ENCODE results near the gene TSPEAR.

TSPEAR gene

DNA sequence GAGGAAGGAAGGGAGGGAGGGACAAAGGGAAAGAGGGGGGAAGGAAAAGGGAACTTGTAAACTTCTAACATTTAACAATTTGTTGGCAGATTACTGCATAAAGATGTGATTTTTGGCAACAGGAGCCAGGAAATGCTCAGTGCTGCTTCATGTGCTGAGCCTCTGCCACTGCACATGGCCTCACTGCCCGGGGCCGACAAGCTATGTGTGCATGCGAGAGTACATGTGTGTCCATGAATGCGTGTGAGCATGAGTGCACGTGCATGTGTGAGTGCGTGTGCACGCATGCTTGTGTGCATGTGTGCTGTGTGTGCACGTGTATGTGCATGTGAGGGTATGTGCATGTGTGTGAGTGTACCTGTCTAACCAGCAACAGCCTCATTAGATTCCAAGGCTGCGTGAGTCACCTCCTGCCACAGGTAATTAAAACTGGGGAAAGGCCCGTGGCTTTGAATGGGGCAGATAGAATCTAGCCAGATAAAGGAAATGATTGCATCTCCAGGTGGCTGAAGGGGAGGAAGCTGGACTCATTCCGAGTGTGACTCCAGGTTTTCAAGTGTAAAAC is 41.4 kb upstream of the TSPEAR start:
- H3K4me3 ChIP-seq (ENCODE audit: insufficient read depth, low read length, poor library complexity, severe bottlenecking) = no peak overlapping the region
- no peak overlapping the region for H3K4me2 ChIP-seq (ENCODE audit: low read depth, low read length, poor library complexity, severe bottlenecking)
- no peak overlapping the region for H3K9ac ChIP-seq (ENCODE audit: low read length)
- H3F3A ChIP-seq (ENCODE audit: insufficient read depth) = no peaks in the 10 kb centered on the region
- H3K9me2 ChIP-seq (replicated peaks; ENCODE audit: insufficient read depth, low read length) = no peaks in the 10 kb centered on the region
- no peaks in the 10 kb centered on the region for H3K36me3 ChIP-seq (ENCODE audit: low read length)
- H4K20me1 ChIP-seq (ENCODE audit: low read depth, low read length) = no peaks in the 10 kb centered on the region
- H2AFZ ChIP-seq (ENCODE audit: low read depth, low read length, severe bottlenecking) = no peak overlapping the region
- no peaks in the 10 kb centered on the region for H3K27me3 ChIP-seq (ENCODE audit: low read length)
- TF ChIP-seq, protein P1, sequence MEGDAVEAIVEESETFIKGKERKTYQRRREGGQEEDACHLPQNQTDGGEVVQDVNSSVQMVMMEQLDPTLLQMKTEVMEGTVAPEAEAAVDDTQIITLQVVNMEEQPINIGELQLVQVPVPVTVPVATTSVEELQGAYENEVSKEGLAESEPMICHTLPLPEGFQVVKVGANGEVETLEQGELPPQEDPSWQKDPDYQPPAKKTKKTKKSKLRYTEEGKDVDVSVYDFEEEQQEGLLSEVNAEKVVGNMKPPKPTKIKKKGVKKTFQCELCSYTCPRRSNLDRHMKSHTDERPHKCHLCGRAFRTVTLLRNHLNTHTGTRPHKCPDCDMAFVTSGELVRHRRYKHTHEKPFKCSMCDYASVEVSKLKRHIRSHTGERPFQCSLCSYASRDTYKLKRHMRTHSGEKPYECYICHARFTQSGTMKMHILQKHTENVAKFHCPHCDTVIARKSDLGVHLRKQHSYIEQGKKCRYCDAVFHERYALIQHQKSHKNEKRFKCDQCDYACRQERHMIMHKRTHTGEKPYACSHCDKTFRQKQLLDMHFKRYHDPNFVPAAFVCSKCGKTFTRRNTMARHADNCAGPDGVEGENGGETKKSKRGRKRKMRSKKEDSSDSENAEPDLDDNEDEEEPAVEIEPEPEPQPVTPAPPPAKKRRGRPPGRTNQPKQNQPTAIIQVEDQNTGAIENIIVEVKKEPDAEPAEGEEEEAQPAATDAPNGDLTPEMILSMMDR (IDR thresholded peaks at IDR 0.05; ENCODE audit: insufficient read depth, low read length, poor library complexity, severe bottlenecking) = no peak
- no peak for TF ChIP-seq EZH2phosphoT487 (conservative IDR thresholded peaks at IDR 0.05; ENCODE audit: low read length)
- no peaks in the 10 kb centered on the region for H3K9me3 ChIP-seq (ENCODE audit: insufficient read depth, low read length)
- H3K79me2 ChIP-seq (ENCODE audit: insufficient read depth, low read length) = no peaks in the 10 kb centered on the region
- no peak overlapping the region for H3K27ac ChIP-seq (ENCODE audit: low read depth, low read length)

DNA sequence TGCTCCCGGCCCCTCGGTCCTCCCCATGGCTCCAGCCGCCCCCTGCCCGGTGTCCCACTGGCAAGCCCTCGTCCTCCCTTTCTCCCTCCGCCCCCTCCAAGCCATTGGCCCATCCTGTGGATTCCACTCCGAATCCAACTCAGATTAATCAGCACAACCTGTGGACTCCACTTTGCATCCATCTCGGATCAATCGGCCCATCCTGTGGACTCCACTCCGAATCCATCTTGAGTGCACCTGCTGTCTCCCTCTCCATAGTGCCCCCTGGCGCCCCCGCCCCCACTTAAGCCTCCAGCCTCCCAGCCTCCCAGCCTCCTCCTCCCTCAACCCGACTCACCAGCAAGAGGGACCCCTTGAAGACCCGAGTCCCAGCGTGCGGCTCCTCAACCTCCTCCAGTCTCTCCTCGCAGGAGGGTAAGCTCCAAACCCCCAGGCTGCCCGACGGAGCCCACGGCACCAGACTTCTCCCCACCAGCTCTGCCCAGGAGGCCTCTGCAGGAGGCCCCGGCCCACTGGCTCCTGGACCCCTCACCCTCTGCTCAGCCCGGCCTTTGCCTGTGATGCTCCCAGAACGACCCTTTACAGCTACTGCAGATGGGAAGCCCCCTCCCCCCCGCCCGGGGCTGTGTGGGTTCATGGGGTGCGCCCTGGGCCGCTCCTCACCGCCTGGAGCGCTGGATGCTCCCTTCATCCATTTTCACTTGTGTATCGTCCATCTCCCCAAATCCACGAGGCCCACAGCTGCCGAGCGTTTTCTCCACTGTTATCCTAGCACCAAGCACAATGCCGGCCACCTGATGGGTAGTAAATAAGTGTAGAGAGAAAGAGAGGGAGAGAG is 40.6 kb upstream of the TSPEAR start:
- Histone ChIP-seq H3K36me3 (ENCODE audit: low read length) (no peaks in the 10 kb centered on the region), H3K27me3 (ENCODE audit: low read length) (no peaks in the 10 kb centered on the region), H2AFZ (ENCODE audit: low read depth, low read length, severe bottlenecking) (no peak overlapping the region), H3K27ac (ENCODE audit: low read depth, low read length) (no peak overlapping the region), H3K4me3 (ENCODE audit: insufficient read depth, low read length, poor library complexity, severe bottlenecking) (no peak overlapping the region), H3K9me2 (replicated peaks; ENCODE audit: insufficient read depth, low read length) (no peaks in the 10 kb centered on the region), H3K9me3 (ENCODE audit: insufficient read depth, low read length) (no peaks in the 10 kb centered on the region), H3K79me2 (ENCODE audit: insufficient read depth, low read length) (no peaks in the 10 kb centered on the region), H4K20me1 (ENCODE audit: low read depth, low read length) (no peaks in the 10 kb centered on the region), H3F3A (ENCODE audit: insufficient read depth) (no peaks in the 10 kb centered on the region), H3K4me2 (ENCODE audit: low read depth, low read length, poor library complexity, severe bottlenecking) (no peak overlapping the region), H3K9ac (ENCODE audit: low read length) (no peak overlapping the region)
- no peak for TF ChIP-seq EZH2phosphoT487 (conservative IDR thresholded peaks at IDR 0.05; ENCODE audit: low read length)
- TF ChIP-seq, protein P1 (IDR thresholded peaks at IDR 0.05; ENCODE audit: insufficient read depth, low read length, poor library complexity, severe bottlenecking) = no peak

DNA sequence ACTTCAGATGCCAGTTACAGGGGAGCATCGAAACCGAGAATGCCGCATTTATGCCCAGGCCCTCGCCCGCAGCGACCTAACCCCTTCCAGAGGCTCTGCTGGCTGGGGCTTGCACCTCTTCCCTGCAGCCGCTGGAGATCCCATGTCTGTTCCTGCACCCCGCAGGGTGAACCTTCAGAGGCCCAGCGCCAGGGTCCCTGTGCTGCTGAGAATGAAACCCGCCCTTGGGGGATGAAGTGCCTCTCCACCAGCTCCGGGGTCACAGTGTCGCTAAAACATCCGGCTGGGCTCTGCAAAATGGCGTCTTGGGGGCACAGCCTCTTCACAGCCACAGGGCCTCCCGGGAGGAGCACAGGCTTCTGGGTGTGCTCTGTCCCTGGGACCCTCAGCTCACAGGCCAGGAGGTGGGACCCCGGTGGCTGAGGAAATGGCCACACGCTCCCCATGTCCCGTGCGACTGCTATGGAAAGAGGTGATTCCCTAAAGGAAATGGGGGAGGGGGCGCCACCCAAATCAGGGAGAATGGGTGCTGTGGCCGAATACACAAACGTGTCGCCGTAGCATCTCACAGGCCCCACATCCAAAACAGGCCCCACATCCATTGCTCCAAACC is 39.9 kb upstream of the TSPEAR start:
- H3K27ac ChIP-seq (ENCODE audit: low read depth, low read length) = no peak overlapping the region
- H3K9ac ChIP-seq (ENCODE audit: low read length) = no peak overlapping the region
- H3K4me2 ChIP-seq (ENCODE audit: low read depth, low read length, poor library complexity, severe bottlenecking) = no peak overlapping the region
- H3K9me2 ChIP-seq (replicated peaks; ENCODE audit: insufficient read depth, low read length) = no peaks in the 10 kb centered on the region
- H3K4me3 ChIP-seq (ENCODE audit: insufficient read depth, low read length, poor library complexity, severe bottlenecking) = no peak overlapping the region
- no peaks in the 10 kb centered on the region for H3K36me3 ChIP-seq (ENCODE audit: low read length)
- H3F3A ChIP-seq (ENCODE audit: insufficient read depth) = no peaks in the 10 kb centered on the region
- no peaks in the 10 kb centered on the region for H3K27me3 ChIP-seq (ENCODE audit: low read length)
- H2AFZ ChIP-seq (ENCODE audit: low read depth, low read length, severe bottlenecking) = no peak overlapping the region
- H4K20me1 ChIP-seq (ENCODE audit: low read depth, low read length) = no peaks in the 10 kb centered on the region
- H3K9me3 ChIP-seq (ENCODE audit: insufficient read depth, low read length) = no peaks in the 10 kb centered on the region
- no peaks in the 10 kb centered on the region for H3K79me2 ChIP-seq (ENCODE audit: insufficient read depth, low read length)
- TF ChIP-seq, protein P1 (IDR thresholded peaks at IDR 0.05; ENCODE audit: insufficient read depth, low read length, poor library complexity, severe bottlenecking) = no peak
- no peak for TF ChIP-seq EZH2phosphoT487 (conservative IDR thresholded peaks at IDR 0.05; ENCODE audit: low read length)

Data from SU-DHL-6 (cell line).